Measurements from ENCODE around the gene CCDC183. TPM values are rescaled to one million over a fixed set of nuclear protein-coding genes. Genes with fewer than 3 reads are reported as not detected.
A peak's percentile ranks its signal among the peaks of the same experiment; 100 is the strongest.

Gene CCDC183
- total RNA-seq, 1 donor from 2014 or later, result 1.2 TPM

- H3K27me3 Mint-ChIP-seq (ENCODE audit: unreplicated experiment), result peaks cover 8% of the 10 kb centered on the region
- H3K27ac Mint-ChIP-seq (ENCODE audit: unreplicated experiment), result no peak within 1 kb of the TSS
- H3K4me1 Mint-ChIP-seq (ENCODE audit: unreplicated experiment), result no peaks in the 10 kb centered on the region
Observed at GRCh38 chr9:136851941-136852663, 56.0 kb downstream of the CCDC183 start, which contains the start of gene MAMDC4. Gene MAMDC4 (plus strand): TSS chr9:136852346. CDS start chr9:136852417, 71 bp downstream.

GRCh38 chr9:136852664-136853595 is 56.8 kb downstream of the CCDC183 start:
- Mint-ChIP-seq H3K9me3 (ENCODE audit: unreplicated experiment) (no peaks in the 10 kb centered on the region), H3K27ac (ENCODE audit: unreplicated experiment) (no peak overlapping the region), H3K4me3 (ENCODE audit: unreplicated experiment) (no peak overlapping the region), H3K4me1 (ENCODE audit: unreplicated experiment) (no peaks in the 10 kb centered on the region), H3K36me3 (ENCODE audit: low read depth, unreplicated experiment) (no peaks in the 10 kb centered on the region), H3K27me3 (ENCODE audit: unreplicated experiment) (peaks cover 8% of the 10 kb centered on the region)
- DNase-seq (ENCODE audit: low spot score), result peak; percentile 2
- no peak for TF ChIP-seq CTCF (IDR thresholded peaks at IDR 0.05; ENCODE audit: unreplicated experiment)

More at GRCh38 chr9:136851941-136852663, 56.0 kb downstream of the CCDC183 start, which contains the start of gene MAMDC4:
- no peaks in the 10 kb centered on the region for H3K9me3 Mint-ChIP-seq (ENCODE audit: unreplicated experiment)
- DNase-seq (ENCODE audit: low spot score), result no peak
- H3K4me3 Mint-ChIP-seq (ENCODE audit: unreplicated experiment), result no peak within 1 kb of the TSS
- H3K36me3 Mint-ChIP-seq (ENCODE audit: low read depth, unreplicated experiment), result no peaks in the 10 kb centered on the region
- TF ChIP-seq CTCF (IDR thresholded peaks at IDR 0.05; ENCODE audit: unreplicated experiment), result no peak

- H3K36me3 Mint-ChIP-seq (ENCODE audit: low read depth, unreplicated experiment), result no peaks in the 10 kb centered on the region
- no peaks in the 10 kb centered on the region for H3K4me1 Mint-ChIP-seq (ENCODE audit: unreplicated experiment)
- TF ChIP-seq CTCF (IDR thresholded peaks at IDR 0.05; ENCODE audit: unreplicated experiment), result no peak
- H3K27me3 Mint-ChIP-seq (ENCODE audit: unreplicated experiment), result peaks cover 7% of the 10 kb centered on the region
- no peaks in the 10 kb centered on the region for H3K9me3 Mint-ChIP-seq (ENCODE audit: unreplicated experiment)
- H3K27ac Mint-ChIP-seq (ENCODE audit: unreplicated experiment), result no peak overlapping the region
- no peak for DNase-seq (ENCODE audit: low spot score)
- no peak overlapping the region for H3K4me3 Mint-ChIP-seq (ENCODE audit: unreplicated experiment)
Observed at GRCh38 chr9:136853596-136854112, 57.5 kb downstream of the CCDC183 start.

- no peak overlapping the region for H3K27ac Mint-ChIP-seq (ENCODE audit: unreplicated experiment)
- no peak overlapping the region for H3K4me3 Mint-ChIP-seq (ENCODE audit: unreplicated experiment)
- H3K27me3 Mint-ChIP-seq (ENCODE audit: unreplicated experiment), result peaks cover 4% of the 10 kb centered on the region
- H3K36me3 Mint-ChIP-seq (ENCODE audit: low read depth, unreplicated experiment), result no peaks in the 10 kb centered on the region
- no peak for TF ChIP-seq CTCF (IDR thresholded peaks at IDR 0.05; ENCODE audit: unreplicated experiment)
- no peaks in the 10 kb centered on the region for H3K4me1 Mint-ChIP-seq (ENCODE audit: unreplicated experiment)
- DNase-seq (ENCODE audit: low spot score), result no peak
- no peaks in the 10 kb centered on the region for H3K9me3 Mint-ChIP-seq (ENCODE audit: unreplicated experiment)
Observed at GRCh38 chr9:136854113-136854841, 58.1 kb downstream of the CCDC183 start.

All from endothelial cell (in vitro differentiated cells).